HepG2 (cell line): ENCODE measurements around the gene PAPPA. TPM values are rescaled to one million over a fixed set of nuclear protein-coding genes. Genes with fewer than 3 reads are reported as not detected.

ENCODE experiments used
- BATF2 ChIP-seq: sonication (generic); formaldehyde crosslinking; IDR thresholded peaks from 2 replicates; pipeline ENCODE4 v1.8.0; 2022; ENCODE audit warnings: mild to moderate bottlenecking, missing genetic modification reagents, moderate library complexity
- CBX2 ChIP-seq, 2 experiments: fragments of 200-600 bp in 1 of 2; sonication (generic); formaldehyde crosslinking in 1 of 2; IDR thresholded peaks; 2 replicates each; pipeline versions ENCODE4 v1.7.0 to v1.8.1; 2018 to 2022; ENCODE audit warnings: low read depth in 2 of 2, low read length in 1 of 2, mild to moderate bottlenecking in 1 of 2, missing genetic modification reagents in 1 of 2
- CENPX ChIP-seq: sonication (generic); formaldehyde crosslinking; IDR thresholded peaks from 2 replicates; pipeline ENCODE4 v1.9.0; 2021; ENCODE audit warnings: mild to moderate bottlenecking, missing genetic modification reagents, moderate library complexity
- GATA4 ChIP-seq: sonication (generic); IDR thresholded peaks from 2 replicates; pipeline ENCODE4 v1.6.1; 2016; ENCODE audit warnings: antibody characterized with exemption, low read depth, borderline replicate concordance
- HMG20B ChIP-seq: conservative IDR thresholded peaks from 2 replicates; pipeline ENCODE4 v1.6.1; 2016; ENCODE audit warnings: missing genetic modification reagents, missing compliant biosample characterization
- HMGXB4 ChIP-seq, 2 experiments: sonication (generic) in 1 of 2; formaldehyde crosslinking in 1 of 2; IDR thresholded peaks; 2 replicates each; pipeline versions ENCODE4 v1.4.0 to v1.6.1; 2018 to 2020; ENCODE audit warnings: missing genetic modification reagents in 2 of 2, borderline replicate concordance in 1 of 2, low read depth in 1 of 2, mild to moderate bottlenecking in 1 of 2, missing biosample characterization in 1 of 2
- KDM5A ChIP-seq: fragments of 200-600 bp; sonication (generic); IDR thresholded peaks from 2 replicates; pipeline ENCODE4 v1.7.0; 2018; ENCODE audit warnings: antibody characterized with exemption, mild to moderate bottlenecking, low read length, borderline replicate concordance
- MTA1 ChIP-seq: sonication (generic); formaldehyde crosslinking; IDR thresholded peaks from 2 replicates; pipeline ENCODE4 v1.4.0; 2020; ENCODE audit warnings: missing genetic modification reagents, mild to moderate bottlenecking, borderline replicate concordance
- MYC ChIP-seq: sonication (generic); formaldehyde crosslinking; IDR thresholded peaks from 2 replicates; pipeline ENCODE4 v1.9.0; 2021; ENCODE audit warnings: missing genetic modification reagents, borderline replicate concordance
- PPARG ChIP-seq: conservative IDR thresholded peaks from 2 replicates; pipeline ENCODE4 v1.6.1; 2016; ENCODE audit warnings: missing biosample characterization, missing genetic modification reagents
- SP2 ChIP-seq: sonication (generic); formaldehyde crosslinking; IDR thresholded peaks from 2 replicates; pipeline ENCODE4 v1.5.1; 2020; ENCODE audit warnings: mild to moderate bottlenecking, missing genetic modification reagents
- SP5 ChIP-seq: IDR thresholded peaks from 2 replicates; pipeline ENCODE4 v1.6.1; 2016; ENCODE audit warnings: low read depth, borderline replicate concordance
- TCF12 ChIP-seq, 2 experiments: fragments of 450-650 bp in 1 of 2; sonication (generic) in 1 of 2; formaldehyde crosslinking in 1 of 2; IDR thresholded peaks; 2 replicates each; pipeline versions ENCODE4 v1.6.1 to v1.8.0; 2017 to 2022; ENCODE audit warnings: antibody characterized with exemption in 1 of 2, mild to moderate bottlenecking in 1 of 2, missing genetic modification reagents in 1 of 2, moderate library complexity in 1 of 2
- TEAD2 ChIP-seq: sonication (generic); formaldehyde crosslinking; IDR thresholded peaks from 2 replicates; pipeline ENCODE4 v1.9.0; 2021; ENCODE audit warnings: missing genetic modification reagents
- ZBTB7B ChIP-seq: sonication (generic); formaldehyde crosslinking; IDR thresholded peaks from 2 replicates; pipeline ENCODE4 v1.4.0; 2020; ENCODE audit warnings: missing genetic modification reagents
- ZNF224 ChIP-seq: sonication (generic); formaldehyde crosslinking; IDR thresholded peaks from 2 replicates; pipeline ENCODE4 v1.5.0; 2020; ENCODE audit warnings: mild to moderate bottlenecking, missing genetic modification reagents
- ZNF296 ChIP-seq: sonication (generic); formaldehyde crosslinking; conservative IDR thresholded peaks from 2 replicates; pipeline ENCODE4 v1.5.0; 2020; ENCODE audit warnings: mild to moderate bottlenecking, missing genetic modification reagents
- ZNF431 ChIP-seq: sonication (generic); formaldehyde crosslinking; IDR thresholded peaks from 2 replicates; pipeline ENCODE4 v1.9.0; 2022; ENCODE audit warnings: missing genetic modification reagents, low read depth, mild to moderate bottlenecking, borderline replicate concordance
- ZNF652 ChIP-seq: IDR thresholded peaks from 2 replicates; pipeline ENCODE4 v1.6.1; 2016; ENCODE audit warnings: low read depth, borderline replicate concordance
- ZNF709 ChIP-seq: sonication (generic); formaldehyde crosslinking; IDR thresholded peaks from 2 replicates; pipeline ENCODE4 v1.5.0; 2020; ENCODE audit warnings: mild to moderate bottlenecking, missing genetic modification reagents
- ZNF713 ChIP-seq: sonication (generic); formaldehyde crosslinking; IDR thresholded peaks from 2 replicates; pipeline ENCODE4 v1.4.0; 2020; ENCODE audit warnings: mild to moderate bottlenecking, missing genetic modification reagents
- ZNF737 ChIP-seq: sonication (generic); formaldehyde crosslinking; IDR thresholded peaks from 2 replicates; pipeline ENCODE4 v1.5.0; 2020; ENCODE audit warnings: missing genetic modification reagents, mild to moderate bottlenecking, borderline replicate concordance
- ZNF75D ChIP-seq: sonication (generic); formaldehyde crosslinking; IDR thresholded peaks from 2 replicates; pipeline ENCODE4 v1.8.1; 2023; ENCODE audit warnings: missing genetic modification reagents, mild to moderate bottlenecking, borderline replicate concordance
- ZNF788 ChIP-seq: sonication (generic); formaldehyde crosslinking; IDR thresholded peaks from 2 replicates; pipeline ENCODE4 v1.5.0; 2020; ENCODE audit warnings: mild to moderate bottlenecking, missing genetic modification reagents, borderline replicate concordance
- ZNF883 ChIP-seq: sonication (generic); formaldehyde crosslinking; IDR thresholded peaks from 2 replicates; pipeline ENCODE4 v1.5.1; 2020; ENCODE audit warnings: mild to moderate bottlenecking, missing genetic modification reagents; ENCODE audit errors: not compliant biosample characterization
- ZSCAN12 ChIP-seq: sonication (generic); formaldehyde crosslinking; IDR thresholded peaks from 2 replicates; pipeline ENCODE4 v1.9.0; 2021; ENCODE audit warnings: mild to moderate bottlenecking, missing genetic modification reagents
- polyA plus RNA-seq, 8 experiments: library from polyadenylated mRNA; depleted of rRNA in 3 of 8; stranded (reverse) in 7 of 8; unstranded in 1 of 8; fragments of >200 nt; fragmentation: Illumina TruSeq in 4 of 8; extraction: Trizol in 4 of 8; gene quantifications; 2 replicates each; pipeline versions ENCODE4 v1.2.1 to v1.2.3, GENCODE V29; 2011 to 2016; ENCODE audit warnings: low read depth in 4 of 8, missing spikeins in 1 of 8, mixed read lengths in 1 of 8; ENCODE audit not compliant: insufficient read depth in 1 of 8
- total RNA-seq, 5 experiments: library from RNA; depleted of rRNA; stranded (reverse); fragments of >200 nt; fragmentation: Illumina TruSeq; extraction: Trizol; gene quantifications; 2 replicates each; pipeline ENCODE4 v1.2.3, GENCODE V29; 2016; ENCODE audit warnings: low read depth in 1 of 5
- TF ChIP-seq, protein P1 (sequence below): sonication (generic); formaldehyde crosslinking; IDR thresholded peaks from 2 replicates; pipeline ENCODE4 v1.5.1; 2020; ENCODE audit warnings: missing genetic modification reagents, mild to moderate bottlenecking, borderline replicate concordance

The PAPPA gene
- total and polyA plus RNA-seq, 2 of the 13 experiments (the other 11 are each of a cell fraction or from before 2014, with no cell fraction given) = 0.09 to 0.11 TPM

DNA sequence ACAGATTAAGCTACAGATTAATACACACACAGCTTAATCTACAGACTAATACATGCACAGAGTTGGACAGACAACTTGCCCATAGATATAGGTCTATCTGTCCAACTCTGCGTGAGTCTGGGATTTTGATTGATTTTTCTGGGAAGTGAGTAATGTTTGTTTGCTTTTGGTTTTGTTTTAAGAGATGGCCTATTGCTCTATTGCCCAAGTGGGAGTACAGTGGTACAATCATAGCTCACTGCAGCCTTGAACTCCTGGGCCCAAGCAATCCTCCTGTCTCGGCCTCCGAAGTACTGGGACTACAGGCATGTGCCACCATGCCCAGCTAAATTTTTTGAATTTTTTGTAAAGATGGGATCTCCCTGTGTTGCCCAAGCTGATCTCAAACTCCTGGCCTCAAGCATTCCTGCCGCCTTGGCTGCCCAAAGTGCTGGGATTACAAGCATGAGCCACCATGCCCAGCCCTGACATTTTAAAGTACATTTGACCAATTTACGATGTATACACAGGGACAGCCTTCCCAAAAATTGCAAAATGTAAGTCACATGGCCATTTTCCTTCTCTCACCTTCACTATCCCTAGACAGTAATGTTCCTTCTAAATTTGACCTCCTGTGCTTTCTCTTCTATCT lies 50.8 kb downstream of the PAPPA start (continued):
- TF ChIP-seq ZNF224 (CRISPR knock-in tag) (no peak), ZNF883 (CRISPR knock-in tag) (no peak), MTA1 (CRISPR knock-in tag) (no peak), SP2 (CRISPR knock-in tag) (no peak), ZNF75D (CRISPR knock-in tag) (no peak), HMG20B (CRISPR knock-in tag) (no peak), CENPX (CRISPR knock-in tag) (no peak), ZNF709 (CRISPR knock-in tag) (no peak), KDM5A (no peak), MYC (CRISPR knock-in tag) (no peak), ZNF737 (no peak), PPARG (CRISPR knock-in tag) (no peak), TEAD2 (CRISPR knock-in tag) (no peak), ZBTB7B (CRISPR knock-in tag) (no peak), ZNF788 (CRISPR knock-in tag) (no peak), ZNF431 (CRISPR knock-in tag) (0 out of 2 replicates have a peak, but pooled peaks have one; percentile 35), TCF12 (IDR thresholded peaks at IDR 0.05) (no peak), TCF12 (CRISPR knock-in tag; IDR thresholded peaks at IDR 0.05) (no peak), SP5 (no peak), ZNF652 (CRISPR knock-in tag) (no peak), ZNF296 (no peak), CBX2 (IDR thresholded peaks at IDR 0.05; ENCODE audit: low read depth, low read length) (no peak), CBX2 (CRISPR knock-in tag; IDR thresholded peaks at IDR 0.05; ENCODE audit: low read depth) (no peak), HMGXB4 (CRISPR knock-in tag; IDR thresholded peaks at IDR 0.05; ENCODE audit: borderline replicate concordance in 1 of 2, low read depth in 1 of 2) (no peak), GATA4 (no peak), ZSCAN12 (CRISPR knock-in tag) (no peak), ZNF713 (CRISPR knock-in tag) (no peak), BATF2 (CRISPR knock-in tag) (no peak)
- TF ChIP-seq, protein P1, sequence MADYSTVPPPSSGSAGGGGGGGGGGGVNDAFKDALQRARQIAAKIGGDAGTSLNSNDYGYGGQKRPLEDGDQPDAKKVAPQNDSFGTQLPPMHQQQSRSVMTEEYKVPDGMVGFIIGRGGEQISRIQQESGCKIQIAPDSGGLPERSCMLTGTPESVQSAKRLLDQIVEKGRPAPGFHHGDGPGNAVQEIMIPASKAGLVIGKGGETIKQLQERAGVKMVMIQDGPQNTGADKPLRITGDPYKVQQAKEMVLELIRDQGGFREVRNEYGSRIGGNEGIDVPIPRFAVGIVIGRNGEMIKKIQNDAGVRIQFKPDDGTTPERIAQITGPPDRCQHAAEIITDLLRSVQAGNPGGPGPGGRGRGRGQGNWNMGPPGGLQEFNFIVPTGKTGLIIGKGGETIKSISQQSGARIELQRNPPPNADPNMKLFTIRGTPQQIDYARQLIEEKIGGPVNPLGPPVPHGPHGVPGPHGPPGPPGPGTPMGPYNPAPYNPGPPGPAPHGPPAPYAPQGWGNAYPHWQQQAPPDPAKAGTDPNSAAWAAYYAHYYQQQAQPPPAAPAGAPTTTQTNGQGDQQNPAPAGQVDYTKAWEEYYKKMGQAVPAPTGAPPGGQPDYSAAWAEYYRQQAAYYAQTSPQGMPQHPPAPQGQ (CRISPR knock-in tag) = no peak
